GM20431 (cell line): Measurements from ENCODE around the gene P4HA1.

Experiments used
- in situ Hi-C: fragments of 300-500 bp; cut with MseI, MboI; formaldehyde crosslinking; loops from one replicate; pipeline ENCODE4 v1.15.0; 2020; ENCODE audit warnings: low sequenced_read_pairs; ENCODE audit not compliant: unreplicated experiment

Gene P4HA1

GRCh38 chr10:73095481-73096021 lies 1.1 kb downstream of the P4HA1 start:
- in situ Hi-C loops = no loop called here

GRCh38 chr10:73094986-73095480 lies 1.6 kb downstream of the P4HA1 start:
- in situ Hi-C loops = no loop called here

GRCh38 chr10:73093922-73094850 lies 2.5 kb downstream of the P4HA1 start:
- in situ Hi-C loops = no loop called here

GRCh38 chr10:73092830-73093229 lies 3.8 kb downstream of the P4HA1 start:
- in situ Hi-C loops = no loop called here

- in situ Hi-C loops = no loop called here
Measured at GRCh38 chr10:73088304-73088703, 8.4 kb downstream of the P4HA1 start.

- in situ Hi-C loops = no loop called here
Measured at GRCh38 chr10:73086816-73087215, 9.8 kb downstream of the P4HA1 start.

GRCh38 chr10:73084209-73084608 lies 12.5 kb downstream of the P4HA1 start:
- in situ Hi-C loops = no loop called here

GRCh38 chr10:73083221-73083620 lies 13.4 kb downstream of the P4HA1 start:
- in situ Hi-C loops = no loop called here

- in situ Hi-C loops = no loop called here
Measured at GRCh38 chr10:73079779-73080541, 16.7 kb downstream of the P4HA1 start.

GRCh38 chr10:73076360-73077183 lies 20.1 kb downstream of the P4HA1 start:
- in situ Hi-C loops = no loop called here

- in situ Hi-C loops = no loop called here
Measured at GRCh38 chr10:73075829-73076228, 20.8 kb downstream of the P4HA1 start.

GRCh38 chr10:73073627-73074026 lies 23.0 kb downstream of the P4HA1 start:
- in situ Hi-C loops = no loop called here

GRCh38 chr10:73065441-73065840 lies 31.2 kb downstream of the P4HA1 start:
- in situ Hi-C loops = no loop called here

GRCh38 chr10:73061743-73062142 lies 34.9 kb downstream of the P4HA1 start:
- in situ Hi-C loops = no loop called here

GRCh38 chr10:73060738-73061635 lies 35.7 kb downstream of the P4HA1 start:
- in situ Hi-C loops = no loop called here

- in situ Hi-C loops = no loop called here
Measured at GRCh38 chr10:73060173-73060572, 36.5 kb downstream of the P4HA1 start.

- in situ Hi-C loops = no loop called here
Measured at GRCh38 chr10:73058057-73058591, 38.5 kb downstream of the P4HA1 start.

- in situ Hi-C loops = no loop called here
Measured at GRCh38 chr10:73054286-73054685, 42.4 kb downstream of the P4HA1 start.

GRCh38 chr10:73053275-73053674 lies 43.4 kb downstream of the P4HA1 start:
- in situ Hi-C loops = no loop called here
